ENCODE results near the gene MRPS23.
A peak's percentile ranks its signal among the peaks of the same experiment; 100 is the strongest.

GRCh38 chr17:57875290-57876022 is 25.6 kb upstream of the MRPS23 start:
- TF ChIP-seq POLR2A (IDR thresholded peaks at IDR 0.05) = no peak
- TF ChIP-seq, protein P1, sequence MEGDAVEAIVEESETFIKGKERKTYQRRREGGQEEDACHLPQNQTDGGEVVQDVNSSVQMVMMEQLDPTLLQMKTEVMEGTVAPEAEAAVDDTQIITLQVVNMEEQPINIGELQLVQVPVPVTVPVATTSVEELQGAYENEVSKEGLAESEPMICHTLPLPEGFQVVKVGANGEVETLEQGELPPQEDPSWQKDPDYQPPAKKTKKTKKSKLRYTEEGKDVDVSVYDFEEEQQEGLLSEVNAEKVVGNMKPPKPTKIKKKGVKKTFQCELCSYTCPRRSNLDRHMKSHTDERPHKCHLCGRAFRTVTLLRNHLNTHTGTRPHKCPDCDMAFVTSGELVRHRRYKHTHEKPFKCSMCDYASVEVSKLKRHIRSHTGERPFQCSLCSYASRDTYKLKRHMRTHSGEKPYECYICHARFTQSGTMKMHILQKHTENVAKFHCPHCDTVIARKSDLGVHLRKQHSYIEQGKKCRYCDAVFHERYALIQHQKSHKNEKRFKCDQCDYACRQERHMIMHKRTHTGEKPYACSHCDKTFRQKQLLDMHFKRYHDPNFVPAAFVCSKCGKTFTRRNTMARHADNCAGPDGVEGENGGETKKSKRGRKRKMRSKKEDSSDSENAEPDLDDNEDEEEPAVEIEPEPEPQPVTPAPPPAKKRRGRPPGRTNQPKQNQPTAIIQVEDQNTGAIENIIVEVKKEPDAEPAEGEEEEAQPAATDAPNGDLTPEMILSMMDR (IDR thresholded peaks at IDR 0.05) = peak; percentile 30 to 68 (median 50)
